HG03457 (cell line): ENCODE results near the gene CACNA1C.
"Not testable (repeated sequence)": the region's sequence is repeated elsewhere in the genome, so short reads cannot be mapped to it uniquely, and the experiment has no call there.

ENCODE experiments used
- ATAC-seq: cut with Tn5 transposase; IDR thresholded peaks from one replicate; pipeline ENCODE4 v1.9.1; 2021; ENCODE audit warnings: moderate number of reproducible peaks; ENCODE audit not compliant: unreplicated experiment

CACNA1C gene

GRCh38 chr12:2074792-2075191, 22.0 kb downstream of the CACNA1C start:
- no peak for ATAC-seq

- no peak for ATAC-seq
These were observed 22.9 kb downstream of the CACNA1C start for GRCh38 chr12:2075508-2076195.

- no peak for ATAC-seq
These were observed 23.4 kb downstream of the CACNA1C start for GRCh38 chr12:2076196-2076570.

DNA sequence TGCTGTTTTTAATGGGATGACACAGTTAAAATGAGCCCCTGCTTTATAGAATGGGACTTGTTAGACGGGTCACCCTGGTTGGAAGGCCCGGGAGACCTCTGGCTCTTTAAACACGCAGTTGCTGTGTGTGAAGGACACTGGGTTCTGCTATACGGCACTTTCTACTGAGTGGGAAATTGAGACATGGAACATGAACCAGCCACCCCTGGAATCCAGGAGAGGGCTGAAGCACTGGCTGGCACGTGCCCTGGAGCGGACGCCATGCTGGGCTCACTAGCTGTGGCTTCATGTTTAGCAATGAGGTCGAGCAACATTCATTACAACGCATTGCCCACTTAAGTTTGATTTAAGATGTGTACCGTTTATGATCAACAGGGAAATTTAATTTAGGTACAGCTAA, 23.9 kb downstream of the CACNA1C start:
- ATAC-seq, result no peak

DNA sequence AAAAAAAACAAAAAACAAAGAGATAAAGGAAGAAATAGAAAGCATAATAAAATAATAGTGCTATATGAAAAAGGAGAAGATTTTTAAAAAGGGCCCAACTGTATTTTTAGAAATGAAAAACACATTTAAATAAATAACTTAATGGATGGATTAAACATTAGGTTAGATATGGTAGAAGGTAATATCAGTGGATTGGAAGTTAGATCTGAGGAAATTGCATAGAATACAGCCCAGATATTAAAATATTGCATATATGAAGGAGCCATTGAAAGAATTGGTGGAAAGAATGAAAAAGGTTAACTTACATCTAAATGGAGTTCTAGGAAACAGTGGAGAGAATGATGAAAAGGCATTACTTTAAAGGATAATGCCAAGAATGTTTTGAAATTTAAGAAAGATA, 27.8 kb downstream of the CACNA1C start:
- ATAC-seq, result no peak

- ATAC-seq, result no peak
These were observed 29.5 kb downstream of the CACNA1C start for GRCh38 chr12:2082321-2082720.

GRCh38 chr12:2083008-2083407, 30.2 kb downstream of the CACNA1C start:
- no peak for ATAC-seq

- no peak for ATAC-seq
These were observed 30.8 kb downstream of the CACNA1C start for GRCh38 chr12:2083561-2083960.

- ATAC-seq, result no peak
These were observed 31.9 kb downstream of the CACNA1C start for GRCh38 chr12:2084553-2085296.

GRCh38 chr12:2092354-2092753, 39.6 kb downstream of the CACNA1C start:
- no peak for ATAC-seq

DNA sequence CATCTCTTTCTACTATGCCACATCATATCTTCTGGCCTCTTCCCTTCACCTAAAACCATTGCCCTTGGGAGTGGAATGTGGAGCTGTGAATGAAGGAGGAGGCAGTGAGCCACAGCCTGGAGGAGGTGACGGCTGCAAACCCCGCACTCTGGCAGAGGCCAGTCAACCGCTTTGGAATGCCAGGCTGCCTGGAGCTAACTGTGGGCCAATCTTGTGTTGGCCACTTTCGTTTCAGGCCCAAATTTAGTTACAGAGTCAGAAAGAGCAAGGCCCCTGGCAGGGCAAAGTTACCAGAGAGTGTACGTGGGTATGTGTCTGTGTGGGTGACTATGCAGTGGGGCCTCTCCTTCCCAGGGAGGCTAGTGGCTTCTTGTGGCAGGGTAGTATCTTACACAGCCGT, 40.1 kb downstream of the CACNA1C start:
- ATAC-seq, result no peak

- ATAC-seq, result no peak
These were observed 41.8 kb downstream of the CACNA1C start for GRCh38 chr12:2094597-2094996.

DNA sequence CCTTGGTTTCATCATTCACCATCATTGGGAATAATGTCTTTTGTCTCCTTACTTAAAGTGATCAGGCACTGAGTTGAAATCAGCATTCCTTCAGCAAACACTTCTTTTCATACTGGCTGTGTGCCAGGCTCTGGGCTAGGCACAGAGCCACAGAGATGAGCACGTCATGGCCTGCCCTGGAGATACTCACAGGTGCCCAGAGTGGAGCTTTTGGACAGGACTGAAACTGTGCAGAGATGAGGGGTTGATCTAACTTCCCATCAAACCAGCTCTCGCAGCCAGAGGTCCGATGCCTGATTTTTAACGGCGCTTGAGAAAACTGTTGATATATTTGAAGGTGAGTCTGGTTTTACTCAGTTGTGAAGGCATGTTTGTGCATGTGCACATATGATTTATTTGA, 43.1 kb downstream of the CACNA1C start:
- no peak for ATAC-seq

GRCh38 chr12:2097617-2098016, 44.8 kb downstream of the CACNA1C start:
- no peak for ATAC-seq

DNA sequence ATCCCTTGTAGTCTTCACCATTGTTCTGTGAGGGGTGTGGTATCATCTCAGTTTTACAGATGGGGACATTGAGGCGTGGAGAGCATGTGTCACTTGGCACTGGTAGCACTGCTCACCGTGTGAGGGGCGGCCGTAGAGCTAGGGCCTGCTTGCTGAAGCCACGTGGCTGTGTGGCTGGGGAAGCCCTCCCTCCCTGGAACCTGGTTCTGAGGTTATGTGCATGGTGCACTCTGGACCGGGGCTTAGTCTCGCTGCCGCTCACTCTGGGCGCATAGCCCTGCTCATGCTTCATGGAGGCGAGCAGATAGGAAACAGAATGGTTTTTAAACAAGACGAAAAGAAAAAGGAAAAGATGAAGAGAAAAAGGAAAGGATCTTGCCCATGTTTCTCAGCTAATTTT, 46.1 kb downstream of the CACNA1C start:
- ATAC-seq, result no peak

DNA sequence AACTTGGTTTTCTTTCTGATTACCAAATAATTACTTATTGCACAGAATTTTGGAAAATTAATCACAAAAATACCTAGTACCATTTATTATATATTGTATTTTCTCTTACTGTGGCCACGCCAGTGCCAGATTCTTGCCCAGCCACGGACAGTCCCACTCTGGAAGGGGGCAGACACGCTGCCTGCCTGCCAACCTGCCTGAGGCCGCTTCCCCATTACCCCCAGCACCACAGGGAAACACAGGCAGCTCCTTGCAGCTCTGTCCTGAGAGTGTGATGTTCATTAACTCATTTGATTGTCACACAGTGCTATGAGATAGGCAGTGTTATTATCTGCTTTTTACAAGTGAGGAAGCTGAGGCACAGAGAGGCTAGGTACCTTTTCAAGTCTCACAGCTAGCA, 46.8 kb downstream of the CACNA1C start:
- ATAC-seq, result no peak

DNA sequence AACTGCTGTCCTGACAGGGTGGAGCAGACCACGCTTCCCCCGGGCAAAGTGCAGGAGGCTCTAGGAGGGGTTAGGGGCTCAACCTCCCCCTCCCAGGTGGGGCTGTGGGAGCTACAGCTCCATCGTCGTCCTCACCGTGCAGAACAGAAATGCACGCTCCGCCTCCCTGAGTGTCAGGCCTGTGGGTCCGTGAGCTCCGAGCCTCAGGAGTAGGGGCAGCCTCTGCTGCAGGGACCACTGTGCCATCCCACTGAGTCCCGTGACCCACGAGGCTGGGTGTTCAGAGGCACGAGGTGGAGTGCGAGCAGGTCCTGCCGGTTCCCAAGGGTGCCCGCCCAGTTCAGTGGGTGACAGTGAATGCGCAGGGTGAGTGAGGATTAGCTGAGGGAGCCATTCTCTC, 48.6 kb downstream of the CACNA1C start:
- no peak for ATAC-seq

- no peak for ATAC-seq
These were observed 49.0 kb downstream of the CACNA1C start for GRCh38 chr12:2101771-2102170.

DNA sequence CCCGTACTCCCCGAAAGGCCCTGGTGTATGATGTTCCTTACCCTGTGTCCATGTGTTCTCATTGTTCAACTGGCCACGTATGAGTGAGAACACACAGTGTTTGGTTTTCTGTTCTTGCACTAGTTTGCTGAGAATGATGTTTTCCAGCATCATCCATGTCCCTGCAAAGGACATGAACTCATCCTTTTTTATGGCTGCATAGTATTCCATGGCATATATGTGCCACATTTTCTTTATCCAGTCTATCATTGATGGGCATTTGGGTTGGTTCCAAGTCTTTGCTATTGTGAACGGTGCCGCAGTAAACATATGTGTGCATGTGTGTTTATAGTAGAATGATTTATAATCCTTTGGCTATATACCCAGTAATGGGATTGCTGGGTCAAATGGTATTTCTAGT, 49.9 kb downstream of the CACNA1C start:
- not testable (repeated sequence) for ATAC-seq

DNA sequence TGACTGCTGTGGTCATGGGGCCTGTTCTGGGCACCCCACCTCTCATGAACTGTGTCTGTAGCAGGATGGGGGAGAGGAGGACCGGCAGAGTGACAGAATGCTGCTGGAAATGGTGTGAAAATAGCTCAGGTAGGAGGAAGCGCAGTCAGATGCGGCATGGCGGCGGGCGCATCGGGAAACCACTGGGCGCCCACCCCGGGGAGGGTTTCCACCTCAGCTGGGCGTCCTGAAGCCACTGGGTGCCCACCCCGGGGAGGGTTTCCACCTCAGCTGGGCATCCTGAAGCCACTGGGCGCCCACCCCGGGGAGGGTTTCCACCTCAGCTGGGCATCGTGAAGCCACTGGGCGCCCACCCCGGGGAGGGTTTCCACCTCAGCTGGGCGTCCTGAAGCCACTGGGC, 52.6 kb downstream of the CACNA1C start:
- ATAC-seq, result not testable (repeated sequence)

- no peak for ATAC-seq
These were observed 55.4 kb downstream of the CACNA1C start for GRCh38 chr12:2108166-2108565.

- no peak for ATAC-seq
These were observed 56.3 kb downstream of the CACNA1C start for GRCh38 chr12:2108975-2109671.
